GM21786 (cell line): ENCODE data around the gene SUMF2.
"Not testable (repeated sequence)": the region's sequence is repeated elsewhere in the genome, so short reads cannot be mapped to it uniquely, and the experiment has no call there.

Experiments used
- ATAC-seq: cut with Tn5 transposase; IDR thresholded peaks from one replicate; pipeline ENCODE4 v1.9.1; 2021; ENCODE audit not compliant: unreplicated experiment

Gene SUMF2

DNA sequence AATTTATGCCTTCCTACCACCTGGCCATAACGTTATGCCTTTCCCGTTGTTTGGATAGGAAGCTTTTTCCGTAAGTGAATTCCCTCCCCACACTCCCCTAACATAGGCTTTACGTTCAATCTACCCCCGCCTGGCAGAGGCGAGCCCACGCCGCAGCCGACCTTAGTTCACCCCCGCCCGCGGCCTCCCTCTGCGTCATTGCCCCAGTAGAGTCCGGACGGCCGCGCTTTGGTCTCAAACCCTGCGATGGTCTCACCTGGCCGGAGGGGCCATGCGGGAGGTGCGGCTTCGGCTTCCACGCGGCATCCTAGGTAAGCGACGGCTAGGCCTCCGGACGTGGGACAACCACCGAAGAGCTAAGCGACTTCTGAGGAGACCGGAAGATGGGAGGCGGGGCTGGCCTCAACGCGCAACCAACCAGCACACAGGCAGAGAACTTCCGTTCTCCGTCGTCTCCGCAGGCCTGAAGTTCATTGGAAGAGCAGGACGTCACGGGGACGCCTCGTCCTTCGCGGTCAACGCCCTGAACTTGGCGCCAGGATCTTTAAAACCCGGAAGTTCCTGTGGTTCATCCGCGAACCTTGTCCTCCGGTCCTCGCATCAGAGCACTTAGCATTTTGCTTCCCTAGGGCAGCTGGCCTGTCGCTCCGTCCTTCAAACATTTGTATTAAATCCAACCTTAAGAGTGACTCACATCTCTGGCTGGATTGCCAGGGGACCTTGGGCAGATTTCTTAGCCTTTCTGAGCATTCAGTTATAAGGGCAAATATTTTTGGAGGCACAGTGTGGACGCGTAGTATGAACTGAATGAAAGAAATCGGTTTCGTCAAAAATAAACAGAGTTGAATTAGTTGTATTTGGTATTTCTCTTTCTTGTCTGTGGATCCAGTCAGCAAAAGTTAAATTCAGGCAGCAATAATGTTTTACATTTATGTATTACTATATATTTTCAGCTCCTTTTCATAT lies 42.3 kb downstream of the SUMF2 start, which contains the start of gene CHCHD2:
TSS of gene CHCHD2 (minus strand) at position 369 of the 966 bp plus-strand sequence. CDS start at position 306, 63 bp downstream.
- ATAC-seq, result peak; percentile 99

DNA sequence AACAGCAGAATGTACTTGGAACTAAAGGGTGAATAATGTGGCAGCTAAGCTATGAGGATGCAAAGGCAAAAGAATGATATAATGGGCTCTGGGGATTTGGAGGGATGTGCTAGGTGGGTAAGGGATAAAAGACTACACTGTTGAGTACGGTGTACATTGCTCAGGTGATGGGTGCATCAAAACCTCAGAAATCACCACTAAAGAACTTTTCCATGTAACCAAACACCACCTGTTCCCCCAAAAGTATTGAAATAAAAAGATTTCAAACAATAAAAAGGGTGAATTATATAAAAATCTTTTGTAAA lies 43.8 kb downstream of the SUMF2 start:
- no peak for ATAC-seq

DNA sequence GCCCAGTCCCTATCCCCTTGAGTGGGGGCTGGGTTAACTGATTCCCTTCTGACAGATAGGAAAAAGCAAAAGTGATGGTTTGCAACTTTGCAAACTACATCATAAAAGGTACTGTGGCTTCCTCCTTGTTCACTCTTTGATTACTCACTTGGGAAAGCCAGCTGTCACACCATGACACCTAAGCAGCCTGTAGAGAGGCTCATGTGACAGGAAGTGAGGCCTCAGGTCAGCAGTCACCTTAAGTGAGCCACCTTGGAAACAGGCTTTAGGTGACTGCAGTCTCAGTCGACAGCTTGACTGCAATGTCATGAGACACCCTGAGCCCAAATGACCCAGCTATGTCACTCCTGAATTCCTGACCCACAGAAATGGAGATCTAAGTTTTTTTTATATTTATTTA lies 46.5 kb downstream of the SUMF2 start:
- no peak for ATAC-seq

DNA sequence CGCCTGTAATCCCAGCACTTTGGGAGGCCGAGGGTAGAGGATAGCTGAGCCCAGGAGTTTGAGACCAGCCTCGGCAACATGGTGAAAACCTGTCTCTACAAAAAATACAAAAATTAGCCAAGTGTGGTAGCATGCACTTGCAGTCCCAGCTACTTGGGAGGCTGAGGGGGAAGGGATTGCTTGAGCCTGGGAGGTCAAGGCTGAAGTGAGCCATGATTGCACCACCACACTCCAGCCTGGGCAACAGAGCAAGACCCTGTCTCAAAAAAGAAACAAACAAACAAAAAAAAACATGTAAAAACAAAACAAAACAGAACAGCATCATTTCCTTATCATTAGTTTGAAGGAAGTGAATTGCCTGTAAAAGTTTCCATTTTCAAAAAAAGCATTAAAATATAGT lies 48.2 kb downstream of the SUMF2 start:
- not testable (repeated sequence) for ATAC-seq

DNA sequence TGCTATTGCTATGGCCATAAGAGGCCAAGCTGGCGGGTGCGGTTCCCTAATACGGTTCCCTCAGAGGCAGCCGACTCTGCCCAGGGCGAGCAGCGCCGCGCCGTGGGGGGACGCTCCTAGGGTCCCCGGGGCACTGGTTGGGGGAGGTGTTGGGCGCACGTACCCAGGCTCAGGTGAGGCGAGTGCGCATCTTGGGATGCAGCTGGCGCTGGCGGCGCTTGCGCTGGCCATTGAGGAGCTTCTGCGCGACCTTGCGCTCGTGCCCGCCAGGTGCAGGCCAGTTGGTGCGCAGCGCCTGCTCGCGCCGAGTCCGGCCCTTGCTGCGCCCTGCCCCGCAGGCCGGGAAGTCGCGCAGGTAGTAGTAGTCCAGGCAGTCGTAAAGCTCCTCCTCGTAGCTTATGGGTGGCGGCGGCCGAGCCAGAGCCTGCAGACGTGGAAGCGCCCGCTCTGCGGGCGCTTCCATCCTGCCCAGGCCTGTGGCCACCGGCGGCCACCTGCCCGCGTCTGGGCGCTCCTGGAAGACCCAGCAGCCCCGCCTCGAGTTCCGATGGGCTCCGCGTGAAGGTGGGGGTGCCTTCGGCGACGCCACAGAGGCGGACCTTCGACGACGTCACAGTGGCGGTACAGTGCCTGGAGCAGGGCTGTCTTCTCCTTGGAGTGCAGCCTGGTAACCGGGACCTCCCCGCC lies 51.9 kb downstream of the SUMF2 start, which contains the start of gene NUPR2:
TSS of gene NUPR2 (minus strand) at position 566 of the 687 bp plus-strand sequence. CDS start at position 463, 103 bp downstream.
- no peak for ATAC-seq

DNA sequence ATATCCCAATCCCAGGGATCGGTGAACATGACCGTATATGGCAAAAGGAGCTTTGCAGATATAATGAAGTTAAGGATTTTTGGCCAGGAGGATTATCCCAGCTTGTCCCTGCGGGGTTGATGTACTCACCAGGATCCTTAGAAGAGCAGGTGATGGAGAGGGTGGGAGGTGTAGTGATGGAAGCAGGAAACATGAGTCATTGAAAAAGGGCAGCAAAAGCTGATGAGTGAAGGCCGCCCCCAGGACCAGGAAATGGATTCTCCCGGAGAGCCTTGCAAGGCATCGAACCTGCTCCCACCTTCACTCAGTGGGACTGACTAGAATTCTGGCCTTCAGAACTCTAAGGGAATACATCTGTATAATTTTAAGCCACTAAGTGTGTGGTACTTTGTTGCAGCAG lies 57.4 kb downstream of the SUMF2 start:
- no peak for ATAC-seq

DNA sequence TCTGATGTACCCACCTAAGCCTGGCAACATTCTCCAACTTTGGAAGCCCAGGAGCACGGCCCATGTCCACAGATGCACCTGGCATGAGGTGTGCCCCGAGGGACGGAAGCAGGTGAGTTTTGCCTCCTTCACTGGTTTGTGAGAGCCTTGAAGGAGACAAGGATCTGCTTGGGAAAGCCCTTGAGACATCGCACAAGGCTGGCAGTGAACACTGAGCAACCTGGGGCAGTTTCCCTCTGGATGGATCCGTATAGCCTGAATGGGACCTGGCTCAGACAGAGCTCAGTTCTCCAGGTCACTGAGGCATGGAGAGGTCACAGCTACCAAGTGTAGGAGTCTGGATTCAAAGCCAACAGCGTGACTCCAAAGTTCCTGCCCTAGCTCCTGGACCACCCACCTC lies 60.9 kb downstream of the SUMF2 start:
- ATAC-seq, result no peak

DNA sequence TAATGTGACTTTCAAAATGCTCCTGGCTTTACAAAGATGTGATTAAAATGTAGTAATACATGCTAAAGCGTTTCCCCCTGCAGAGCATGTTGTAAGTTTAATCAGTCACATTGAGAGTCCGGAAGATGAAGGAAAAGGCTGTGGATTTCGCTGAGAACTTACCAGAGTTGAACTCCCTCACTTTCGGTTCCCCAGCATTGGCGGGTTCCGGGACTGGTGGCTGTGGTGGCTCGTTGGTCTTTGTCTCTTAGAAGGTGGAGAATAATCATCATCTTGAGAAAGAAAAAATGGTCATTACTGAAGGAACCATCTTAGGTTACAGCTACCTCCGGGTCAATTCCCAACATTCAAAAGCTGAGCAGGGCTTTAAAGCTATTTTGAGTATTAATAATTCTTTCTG lies 61.7 kb downstream of the SUMF2 start:
- ATAC-seq, result no peak

DNA sequence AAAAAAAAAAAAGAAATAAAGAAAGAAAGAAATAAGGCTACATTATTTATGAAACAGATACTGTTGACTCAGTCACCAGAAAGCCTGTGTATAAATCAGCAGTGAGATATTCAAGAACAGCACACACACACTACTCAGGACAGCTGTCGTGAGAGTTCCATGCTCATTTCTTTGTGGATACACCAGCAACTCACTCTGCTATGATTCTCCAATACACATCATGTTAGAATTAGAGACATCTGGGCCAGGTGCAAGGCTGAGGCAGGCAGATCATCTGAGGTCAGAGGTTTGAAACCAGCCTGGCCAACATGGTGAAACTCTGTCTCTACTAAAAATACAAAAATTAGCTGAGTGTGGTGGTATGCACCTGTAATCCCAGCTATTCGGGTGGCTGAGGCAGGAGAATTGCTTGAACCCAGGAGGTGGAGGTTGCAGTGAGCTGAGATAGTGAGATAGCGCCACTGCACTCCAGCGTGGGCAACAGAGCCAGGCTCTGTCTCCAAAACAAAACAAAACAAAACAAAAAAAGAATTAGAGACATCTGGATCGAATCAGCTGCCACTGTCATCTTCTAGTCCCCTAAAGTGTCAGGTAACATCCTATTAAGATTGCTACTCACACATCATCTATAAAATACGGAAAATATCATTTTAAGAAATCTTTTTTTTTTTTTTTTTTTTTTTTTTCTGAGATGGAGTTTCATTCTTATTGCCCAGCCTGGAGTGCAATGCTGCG lies 63.3 kb downstream of the SUMF2 start:
- ATAC-seq, result no peak
